ENCODE data around the gene ACR.

DNA sequence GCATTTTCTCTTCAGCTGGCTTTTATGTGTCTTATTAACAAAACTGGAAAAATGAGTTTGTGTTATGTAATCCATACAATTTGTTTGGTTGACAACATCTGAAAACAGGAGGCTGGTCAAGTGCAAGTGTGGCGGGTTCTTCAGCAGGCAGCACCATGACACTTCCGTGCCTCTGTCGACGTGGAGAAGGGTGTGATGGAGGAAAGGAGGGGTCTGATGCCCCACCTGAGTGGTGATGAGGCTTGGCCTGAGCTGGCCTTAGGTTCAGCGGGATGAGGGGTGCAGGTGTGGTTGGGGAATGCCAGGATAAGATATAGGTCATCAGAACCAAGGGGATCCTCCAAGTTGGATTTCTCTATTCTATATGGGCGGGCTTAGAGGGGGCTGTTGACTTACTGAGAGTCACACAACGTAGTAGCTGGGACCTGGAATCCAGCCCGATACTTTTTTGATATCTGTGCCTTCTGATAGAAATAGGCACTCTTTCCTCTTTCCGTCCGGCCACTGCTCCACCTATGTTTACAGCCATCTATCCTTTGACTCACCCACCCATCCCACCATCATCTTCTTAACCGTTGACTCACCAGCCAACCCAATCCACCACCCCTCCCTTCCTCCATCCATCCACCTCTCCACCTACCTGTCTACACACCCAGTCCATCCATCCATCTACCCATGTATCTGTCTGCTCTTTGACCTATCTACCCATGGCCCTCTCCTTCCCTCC, 36.4 kb upstream of the ACR start:
- TF ChIP-seq MXI1 (IDR thresholded peaks at IDR 0.05; ENCODE audit: borderline replicate concordance, low read depth, low read length) (no peak), RAD21 (IDR thresholded peaks at IDR 0.05; ENCODE audit: low read length) (no peak), FOS (IDR thresholded peaks at IDR 0.05; ENCODE audit: low read depth, low read length) (no peak), MAFK (IDR thresholded peaks at IDR 0.05; ENCODE audit: low read depth, low read length) (no peak), POLR2A (IDR thresholded peaks at IDR 0.05; ENCODE audit: low read depth, low read length) (no peak), CHD1 (IDR thresholded peaks at IDR 0.05; ENCODE audit: low read depth, low read length) (no peak), BHLHE40 (IDR thresholded peaks at IDR 0.05; ENCODE audit: low read depth, low read length) (no peak), SMC3 (IDR thresholded peaks at IDR 0.05; ENCODE audit: low read depth, low read length) (no peak), RFX5 (IDR thresholded peaks at IDR 0.05; ENCODE audit: low read depth, low read length) (no peak), CEBPB (IDR thresholded peaks at IDR 0.05; ENCODE audit: low read depth, low read length) (no peak), RCOR1 (IDR thresholded peaks at IDR 0.05; ENCODE audit: insufficient replicate concordance, low read length) (no peak)
- TF ChIP-seq, protein P1, sequence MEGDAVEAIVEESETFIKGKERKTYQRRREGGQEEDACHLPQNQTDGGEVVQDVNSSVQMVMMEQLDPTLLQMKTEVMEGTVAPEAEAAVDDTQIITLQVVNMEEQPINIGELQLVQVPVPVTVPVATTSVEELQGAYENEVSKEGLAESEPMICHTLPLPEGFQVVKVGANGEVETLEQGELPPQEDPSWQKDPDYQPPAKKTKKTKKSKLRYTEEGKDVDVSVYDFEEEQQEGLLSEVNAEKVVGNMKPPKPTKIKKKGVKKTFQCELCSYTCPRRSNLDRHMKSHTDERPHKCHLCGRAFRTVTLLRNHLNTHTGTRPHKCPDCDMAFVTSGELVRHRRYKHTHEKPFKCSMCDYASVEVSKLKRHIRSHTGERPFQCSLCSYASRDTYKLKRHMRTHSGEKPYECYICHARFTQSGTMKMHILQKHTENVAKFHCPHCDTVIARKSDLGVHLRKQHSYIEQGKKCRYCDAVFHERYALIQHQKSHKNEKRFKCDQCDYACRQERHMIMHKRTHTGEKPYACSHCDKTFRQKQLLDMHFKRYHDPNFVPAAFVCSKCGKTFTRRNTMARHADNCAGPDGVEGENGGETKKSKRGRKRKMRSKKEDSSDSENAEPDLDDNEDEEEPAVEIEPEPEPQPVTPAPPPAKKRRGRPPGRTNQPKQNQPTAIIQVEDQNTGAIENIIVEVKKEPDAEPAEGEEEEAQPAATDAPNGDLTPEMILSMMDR (conservative IDR thresholded peaks at IDR 0.05; ENCODE audit: low read depth, low read length), result no peak
- TF ChIP-seq, protein P2, sequence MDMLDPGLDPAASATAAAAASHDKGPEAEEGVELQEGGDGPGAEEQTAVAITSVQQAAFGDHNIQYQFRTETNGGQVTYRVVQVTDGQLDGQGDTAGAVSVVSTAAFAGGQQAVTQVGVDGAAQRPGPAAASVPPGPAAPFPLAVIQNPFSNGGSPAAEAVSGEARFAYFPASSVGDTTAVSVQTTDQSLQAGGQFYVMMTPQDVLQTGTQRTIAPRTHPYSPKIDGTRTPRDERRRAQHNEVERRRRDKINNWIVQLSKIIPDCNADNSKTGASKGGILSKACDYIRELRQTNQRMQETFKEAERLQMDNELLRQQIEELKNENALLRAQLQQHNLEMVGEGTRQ (IDR thresholded peaks at IDR 0.05; ENCODE audit: low read depth, low read length), result no peak

Measured in IMR-90 (cell line).